Hematopoietic multipotent progenitor cell treated with erythropoietin and hydrocortisone succinate and interleukin-3 and kit ligand, for 4 days (in vitro differentiated cells): ENCODE results near the gene ANKRD35.
"Not testable (repeated sequence)": the region's sequence is repeated elsewhere in the genome, so short reads cannot be mapped to it uniquely, and the experiment has no call there.

Source experiments
- DNase-seq: peaks from one replicate; pipeline ENCODE4 v3.0.0-alpha.2; 2015

The ANKRD35 gene

DNA sequence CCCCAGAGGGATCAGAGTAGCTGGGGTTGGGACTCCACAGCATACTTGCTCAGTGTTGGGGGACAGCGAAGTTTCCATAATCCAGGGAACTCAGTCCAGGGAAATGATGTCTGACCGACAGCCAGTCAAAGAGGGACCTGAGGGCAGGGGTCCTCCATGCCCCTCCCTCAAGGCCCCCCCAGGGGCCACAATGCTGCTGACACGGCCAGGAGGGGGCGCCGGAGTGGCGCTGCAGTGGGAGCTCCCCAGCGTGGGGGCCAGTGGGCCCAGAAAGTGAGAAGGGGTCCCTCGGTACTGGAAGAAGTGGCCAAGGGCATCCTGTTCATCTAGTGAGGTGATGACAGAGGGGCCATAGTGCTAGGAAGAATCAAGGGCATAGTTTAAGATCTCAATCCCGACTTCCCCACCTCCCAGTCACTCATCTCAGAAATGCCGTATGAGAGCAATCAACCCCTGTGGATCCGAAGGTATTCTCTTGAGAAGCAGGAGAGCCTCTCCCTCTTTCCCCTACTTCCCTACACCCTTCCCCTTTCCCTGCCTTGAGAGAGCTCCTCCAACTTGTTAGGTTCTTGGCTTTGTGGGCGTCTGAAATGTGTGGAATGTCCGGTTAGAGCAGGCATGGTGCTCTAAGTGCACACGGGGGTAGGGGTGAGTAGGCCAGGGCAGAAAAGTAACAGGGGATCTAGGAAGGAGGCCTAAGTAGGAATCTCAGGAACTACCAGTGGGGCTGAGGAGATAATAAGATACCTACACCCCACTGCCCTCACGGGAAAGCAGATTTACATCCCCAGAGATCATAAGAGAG lies 36.1 kb downstream of the ANKRD35 start:
- DNase-seq: no peak

DNA sequence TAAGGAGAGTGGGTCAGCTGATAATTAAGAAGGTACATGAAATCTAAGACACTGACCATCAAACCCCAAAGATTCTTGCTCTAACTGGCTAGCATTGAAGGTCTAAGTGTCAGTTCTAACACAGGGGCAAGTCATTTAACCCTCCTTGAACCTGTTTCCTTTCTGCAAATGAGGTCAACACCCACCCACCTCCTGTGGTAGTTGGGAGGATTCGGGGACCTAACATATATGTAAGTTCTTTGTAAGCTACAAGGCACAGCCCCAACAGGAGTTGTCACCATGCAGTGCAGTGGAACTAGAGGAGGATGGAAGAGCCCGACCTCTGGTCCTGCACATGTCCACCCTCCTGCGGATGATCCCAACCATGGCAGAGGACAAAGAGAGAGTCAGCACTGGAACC lies 37.8 kb downstream of the ANKRD35 start:
- DNase-seq: no peak

DNA sequence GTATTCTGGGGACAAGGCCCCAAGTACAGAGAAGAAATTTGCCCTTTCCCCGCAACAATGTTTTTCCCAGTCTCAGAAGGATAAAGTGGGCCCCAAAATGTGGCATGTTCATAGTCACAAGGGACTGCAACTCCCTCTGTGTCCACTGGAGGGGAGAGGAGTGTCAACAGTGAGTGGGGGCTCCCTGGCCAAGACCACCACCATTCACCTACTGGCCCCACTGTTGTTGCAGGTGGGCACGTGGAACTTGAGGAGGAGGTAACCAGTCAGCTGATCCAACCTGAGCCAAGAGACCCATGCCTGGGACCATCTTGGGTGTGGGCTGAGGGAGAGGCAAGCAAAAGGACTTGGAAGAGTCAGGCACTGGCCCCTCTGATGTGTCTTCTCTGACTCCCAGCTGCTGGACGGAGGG lies 39.5 kb downstream of the ANKRD35 start:
- peak; percentile 74 for DNase-seq

DNA sequence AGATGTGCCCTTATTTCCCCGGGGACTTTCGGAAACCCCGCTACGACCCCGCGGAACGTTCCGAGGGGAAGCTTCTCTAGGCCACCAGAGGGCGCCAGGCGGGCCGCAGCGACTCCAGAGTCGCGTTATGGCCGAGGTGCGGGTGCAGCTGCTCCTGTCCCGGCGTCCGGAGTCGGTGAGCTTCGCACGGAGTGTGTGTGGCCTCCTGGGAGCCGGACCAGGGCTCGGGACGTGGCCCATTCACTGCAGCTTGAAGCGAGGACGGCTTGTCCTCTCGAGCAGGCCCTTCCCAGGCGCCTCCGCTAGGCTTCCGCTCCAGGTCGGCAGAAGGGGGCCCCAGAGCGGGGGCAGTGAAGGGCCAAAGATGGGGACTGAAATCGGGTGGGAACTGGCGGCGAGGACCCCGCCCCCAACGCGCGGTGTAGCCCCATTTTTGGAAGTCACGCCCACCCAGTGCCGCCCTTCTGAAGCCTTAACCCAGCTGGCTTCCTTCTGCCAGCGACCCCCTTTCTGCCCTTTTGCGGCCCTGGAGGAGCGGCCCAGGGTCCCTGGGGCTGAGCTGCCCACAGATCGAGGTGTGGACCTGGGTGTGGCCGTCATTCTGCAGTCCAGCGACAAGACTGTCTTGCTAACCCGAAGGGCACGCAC lies 40.0 kb downstream of the ANKRD35 start, which contains the start of gene NUDT17:
Gene NUDT17 (plus strand): TSS at position 117 of the 648 bp plus-strand sequence. CDS start 11 bp downstream, at position 128.
- DNase-seq: peak; percentile 91

DNA sequence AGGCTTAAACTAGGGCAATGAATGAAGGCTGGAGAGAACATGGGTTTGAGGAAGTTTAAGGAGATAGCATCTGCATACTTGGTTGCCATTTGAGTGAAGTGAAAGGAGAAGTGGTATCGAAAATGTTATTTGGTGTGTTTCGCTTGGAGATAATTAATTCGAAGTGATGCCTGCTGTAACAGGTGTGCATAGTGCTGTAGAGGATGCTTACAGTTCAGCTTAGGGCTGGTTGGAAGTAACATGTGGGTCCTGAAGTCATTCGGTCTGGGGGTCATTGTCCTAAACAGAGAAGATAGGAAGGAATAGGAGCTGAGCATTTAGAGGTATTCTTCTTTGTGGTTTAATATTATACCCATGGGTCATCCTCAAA lies 40.5 kb downstream of the ANKRD35 start:
- peak; percentile 84 for DNase-seq

DNA sequence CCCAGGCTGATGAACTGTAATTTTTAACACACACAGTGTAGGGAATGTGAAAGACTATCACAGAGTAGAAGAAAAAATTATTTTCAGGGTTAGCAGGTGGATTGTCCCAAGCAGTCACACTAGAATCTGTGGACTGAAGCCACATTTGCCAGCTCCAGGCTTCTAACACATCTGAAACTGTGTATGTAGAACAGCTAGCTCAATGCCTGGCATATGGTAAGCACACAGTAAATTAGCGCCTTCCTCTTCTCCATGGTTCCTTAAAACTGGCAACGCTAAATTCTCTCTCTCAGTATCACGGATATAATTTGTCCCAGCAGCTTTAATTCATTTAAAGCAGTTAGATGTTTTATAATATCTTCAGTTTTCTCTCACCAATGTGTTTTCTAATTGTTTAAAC lies 42.6 kb downstream of the ANKRD35 start:
- no peak for DNase-seq

DNA sequence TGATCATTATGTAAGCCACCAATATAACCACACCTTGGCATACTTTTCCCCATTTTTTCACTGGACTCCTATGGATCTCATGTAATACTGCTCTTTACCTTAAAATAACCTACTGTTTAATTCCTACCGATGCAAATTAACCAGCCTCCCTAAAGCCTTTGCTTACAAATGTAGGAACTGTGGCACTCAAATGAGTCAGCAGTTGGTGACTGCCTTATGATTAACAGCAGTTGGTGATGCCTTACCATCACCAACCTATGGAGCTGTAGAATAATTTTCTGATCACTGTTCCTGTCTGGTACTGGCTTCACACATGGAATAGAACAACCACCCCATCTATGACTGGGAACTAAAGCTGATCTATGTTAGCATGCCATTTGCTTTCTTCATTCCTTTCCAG lies 48.0 kb downstream of the ANKRD35 start:
- no peak for DNase-seq

DNA sequence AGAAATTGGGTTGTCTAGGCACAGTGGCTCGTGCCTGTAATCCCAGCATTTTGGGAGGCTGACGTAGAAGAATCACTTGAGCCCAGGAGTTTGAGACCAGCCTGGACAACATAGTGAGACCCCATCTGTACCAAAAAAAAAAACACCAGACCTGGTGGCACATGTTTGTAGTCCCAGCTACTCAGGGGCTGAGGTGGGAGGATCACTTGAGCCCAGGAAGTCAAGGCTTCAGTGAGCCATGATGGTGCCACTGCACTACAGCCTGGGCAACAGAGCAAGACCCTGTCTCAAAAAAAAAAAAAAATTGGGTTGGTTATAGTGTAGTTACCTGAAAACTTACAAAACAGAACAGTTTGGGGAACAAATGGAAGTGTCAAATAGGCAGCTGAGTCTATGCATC lies 54.9 kb downstream of the ANKRD35 start:
- DNase-seq: not testable (repeated sequence)

DNA sequence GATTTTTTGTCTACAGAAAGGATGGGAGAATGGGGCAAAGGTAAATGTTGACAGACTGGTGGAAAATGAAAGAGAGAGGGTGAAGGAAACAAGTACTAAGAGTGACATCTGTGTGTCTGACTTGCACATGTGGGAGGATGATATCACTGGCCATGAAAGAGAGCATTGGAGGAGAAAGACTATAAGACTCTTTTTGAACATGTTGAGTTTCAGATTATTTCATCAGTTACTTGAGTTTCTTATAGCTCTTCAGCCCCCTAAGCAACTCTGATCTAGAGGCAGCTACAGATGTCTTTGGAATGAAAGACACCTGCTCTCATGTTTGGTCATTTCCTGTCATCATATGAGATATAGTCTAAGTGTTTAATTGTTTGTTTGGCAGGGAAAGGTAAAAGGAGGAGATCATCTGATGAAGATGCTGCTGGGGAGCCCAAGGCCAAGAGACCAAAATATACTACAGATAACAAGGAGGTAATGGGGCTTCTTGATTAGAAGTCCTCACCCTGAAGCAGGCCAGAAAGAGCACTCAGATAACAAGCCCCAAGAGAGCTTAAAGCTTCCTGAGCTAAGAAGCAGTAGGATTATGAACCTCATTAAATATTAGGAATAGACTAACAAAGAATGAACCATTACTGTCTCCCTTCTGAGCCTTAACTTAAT lies 57.2 kb downstream of the ANKRD35 start:
- DNase-seq: peak; percentile 50

DNA sequence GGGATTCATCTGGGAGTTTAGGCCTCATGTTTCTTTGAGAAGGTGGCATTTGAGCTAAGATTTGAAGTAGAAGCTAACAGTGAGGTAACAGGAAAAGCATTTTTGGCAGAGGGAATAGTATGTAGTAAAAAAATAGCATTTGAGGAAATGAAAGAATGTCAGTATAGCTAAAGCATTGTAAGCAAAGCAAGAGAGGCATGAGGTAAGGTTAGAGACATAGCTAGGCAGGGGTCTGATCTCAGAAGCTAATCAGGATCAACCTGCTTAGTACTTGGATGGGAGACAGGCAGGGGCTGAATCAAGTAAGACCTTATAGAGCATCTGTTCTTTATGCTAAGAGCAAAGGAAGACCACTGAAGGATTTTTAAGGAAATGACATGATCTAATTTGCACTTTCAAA lies 57.7 kb downstream of the ANKRD35 start:
- DNase-seq: no peak

DNA sequence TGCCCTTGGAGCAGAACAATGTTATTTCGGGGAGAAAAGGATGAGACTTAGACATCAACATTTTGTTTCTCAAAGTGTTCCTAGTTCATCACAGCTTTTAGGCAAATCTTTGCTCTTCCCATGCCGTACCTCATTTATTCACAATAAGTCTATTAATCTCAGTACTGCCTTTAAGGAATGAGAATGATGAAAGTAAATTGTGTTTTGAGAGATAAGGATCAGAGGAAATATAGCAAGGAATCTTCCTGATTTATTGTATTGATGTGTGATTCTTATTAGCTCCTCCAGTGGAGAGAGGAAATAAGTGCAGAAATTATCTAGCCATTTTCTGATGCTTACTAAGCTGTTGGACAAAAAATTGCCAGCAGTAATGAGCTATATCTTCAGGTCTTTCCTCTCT lies 59.6 kb downstream of the ANKRD35 start:
- no peak for DNase-seq

DNA sequence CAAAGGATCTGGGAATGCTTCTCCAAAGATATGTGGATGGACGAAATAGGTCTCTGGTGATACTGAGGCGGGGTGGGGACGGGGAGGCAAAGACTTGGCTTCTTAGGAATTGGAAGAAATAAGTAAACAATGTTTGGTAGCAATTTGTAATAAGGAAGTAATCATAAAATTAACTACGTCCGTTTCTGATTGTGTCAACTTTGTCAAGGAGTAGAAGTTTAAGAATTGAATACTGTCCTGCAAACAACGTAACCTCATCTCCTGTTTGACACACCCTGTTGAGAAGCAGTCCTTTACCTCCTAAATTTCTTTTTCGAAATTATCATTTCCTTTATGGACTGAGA lies 61.2 kb downstream of the ANKRD35 start:
- no peak for DNase-seq

DNA sequence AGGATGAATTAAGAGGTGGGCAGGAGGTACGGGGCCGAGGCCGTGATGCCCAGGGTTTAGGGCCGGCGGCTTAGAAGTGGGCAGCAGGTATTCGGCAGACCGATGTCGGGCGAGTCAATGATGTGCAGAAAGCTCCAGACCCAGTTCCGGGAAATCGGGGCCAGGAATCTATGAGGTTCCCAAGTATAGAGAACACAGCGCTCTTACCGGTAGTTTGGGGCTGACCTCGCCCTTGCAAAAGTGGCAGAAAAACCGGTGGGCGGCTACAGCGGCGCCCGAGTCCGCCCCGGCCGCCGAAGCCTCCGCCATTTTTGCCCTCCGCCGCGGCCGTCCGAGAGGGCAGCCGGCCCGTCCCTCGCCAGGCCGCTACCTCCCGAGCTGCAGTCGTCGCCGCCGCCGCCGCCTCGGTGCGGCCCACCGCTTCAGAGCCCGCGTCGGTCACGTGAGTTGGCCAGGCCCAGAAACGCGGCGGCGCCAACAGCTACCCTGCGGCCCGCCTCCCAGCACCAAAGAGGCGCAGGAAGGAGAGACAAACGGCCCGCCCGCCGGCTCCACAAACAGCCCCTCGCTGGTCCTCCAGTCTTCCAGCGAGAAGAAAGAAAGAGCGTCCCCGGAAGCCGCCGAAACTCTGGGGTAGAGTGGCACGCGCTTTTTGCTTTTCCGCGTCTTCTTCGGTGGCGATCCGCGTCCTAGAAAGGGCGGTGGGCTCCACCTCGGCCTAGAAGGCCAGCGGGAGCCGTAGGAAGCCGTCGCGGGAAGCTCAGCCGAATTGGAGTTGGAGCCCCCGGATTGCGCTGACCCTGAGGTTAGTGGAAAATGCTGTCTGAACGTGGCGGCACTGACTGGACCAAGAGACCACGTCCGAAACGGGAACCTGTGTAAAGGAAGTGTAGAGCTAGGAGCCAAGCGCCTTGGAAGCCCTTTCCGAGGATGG lies 61.8 kb downstream of the ANKRD35 start, which contains the start of the genes POLR3C and RNF115:
Gene POLR3C (plus strand): TSS at position 636 of the 934 bp plus-strand sequence. CDS start 1,577 bp downstream, outside the sequence.
Gene RNF115 (minus strand): TSS at position 531 of the 934 bp plus-strand sequence. CDS start 222 bp downstream, at position 309.
- DNase-seq: peak; percentile 98

DNA sequence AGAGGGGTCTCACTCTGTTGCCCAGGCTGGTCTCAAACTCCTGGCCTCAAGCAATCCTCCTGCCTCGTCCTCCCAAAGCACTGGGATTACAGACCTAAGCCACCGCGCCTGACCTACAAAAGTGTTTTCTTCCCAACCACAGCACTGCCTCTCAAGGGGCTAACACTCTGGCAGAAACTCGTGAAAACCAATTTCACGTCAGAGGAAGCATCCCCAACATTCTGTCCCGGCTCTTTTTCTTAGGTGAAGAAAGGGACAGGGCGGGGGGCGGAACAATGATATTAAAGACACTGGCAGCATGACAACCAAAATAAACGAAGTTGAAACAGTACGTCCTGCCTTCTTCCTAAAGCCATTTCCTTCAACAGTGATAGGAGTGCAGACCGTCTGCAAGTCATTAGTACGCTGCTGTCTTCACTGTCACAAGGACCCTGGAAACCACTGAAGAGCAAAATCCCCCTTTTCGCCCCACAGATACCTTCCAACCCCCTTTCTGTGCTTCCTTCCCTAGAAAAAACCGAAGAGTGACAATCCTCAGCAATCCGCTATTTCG lies 62.8 kb downstream of the ANKRD35 start:
- not testable (repeated sequence) for DNase-seq

DNA sequence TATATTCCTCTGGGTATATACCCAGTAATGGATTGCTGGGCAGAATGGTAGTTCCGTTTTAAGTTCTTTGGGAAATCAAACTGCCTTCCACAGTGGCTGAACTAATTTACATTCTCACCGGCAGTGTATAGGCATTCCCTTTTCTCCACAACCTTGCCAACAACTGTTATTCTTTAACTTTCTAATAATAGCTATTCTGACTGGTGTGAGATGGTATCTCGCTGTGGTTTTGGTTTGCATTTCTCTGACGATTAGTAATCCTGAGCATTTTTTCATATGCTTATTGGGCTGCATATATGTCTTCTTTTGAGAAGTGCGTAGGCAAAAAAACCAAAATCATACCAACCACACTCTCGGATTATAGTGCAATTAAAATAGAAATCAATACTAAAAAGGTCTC lies 67.6 kb downstream of the ANKRD35 start:
- DNase-seq: not testable (repeated sequence)
